Mammary microvascular endothelial cell (primary cell): Measurements from ENCODE around the gene SLA2. TPM values are rescaled to one million over a fixed set of nuclear protein-coding genes. Genes with fewer than 3 reads are reported as not detected.

Source experiments
- total RNA-seq: library from RNA; depleted of rRNA; stranded (reverse); fragments of >200 nt; gene quantifications from 2 replicates; pipeline ENCODE4 v1.2.3, GENCODE V29; 2015

SLA2 gene, protein sequence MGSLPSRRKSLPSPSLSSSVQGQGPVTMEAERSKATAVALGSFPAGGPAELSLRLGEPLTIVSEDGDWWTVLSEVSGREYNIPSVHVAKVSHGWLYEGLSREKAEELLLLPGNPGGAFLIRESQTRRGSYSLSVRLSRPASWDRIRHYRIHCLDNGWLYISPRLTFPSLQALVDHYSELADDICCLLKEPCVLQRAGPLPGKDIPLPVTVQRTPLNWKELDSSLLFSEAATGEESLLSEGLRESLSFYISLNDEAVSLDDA
- not detected in 2 replicates for total RNA-seq

DNA sequence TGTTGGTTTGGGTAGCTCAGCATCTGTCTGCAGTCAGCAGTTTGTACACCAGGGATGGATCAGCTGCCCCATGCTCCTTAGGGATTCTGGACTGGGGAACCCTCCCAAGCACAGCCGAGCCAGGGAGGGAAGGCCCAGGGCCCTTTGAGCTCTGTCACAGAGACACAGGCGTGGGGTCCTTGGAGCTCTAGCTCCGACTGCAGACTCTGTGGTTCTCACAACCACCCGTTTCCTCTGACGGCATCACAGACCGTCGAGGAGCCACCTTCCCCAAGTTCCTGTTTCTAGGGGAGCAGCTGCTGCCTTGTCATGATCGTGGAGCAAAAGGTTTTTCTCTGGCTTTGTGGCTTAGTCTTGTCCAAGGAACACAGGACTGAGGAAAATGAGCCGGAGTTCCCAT is at the start of gene SLA2:
Gene SLA2, minus strand, starts transcription at position 199 of the 400 bp plus-strand sequence. CDS start 4,861 bp downstream, outside the sequence.

DNA sequence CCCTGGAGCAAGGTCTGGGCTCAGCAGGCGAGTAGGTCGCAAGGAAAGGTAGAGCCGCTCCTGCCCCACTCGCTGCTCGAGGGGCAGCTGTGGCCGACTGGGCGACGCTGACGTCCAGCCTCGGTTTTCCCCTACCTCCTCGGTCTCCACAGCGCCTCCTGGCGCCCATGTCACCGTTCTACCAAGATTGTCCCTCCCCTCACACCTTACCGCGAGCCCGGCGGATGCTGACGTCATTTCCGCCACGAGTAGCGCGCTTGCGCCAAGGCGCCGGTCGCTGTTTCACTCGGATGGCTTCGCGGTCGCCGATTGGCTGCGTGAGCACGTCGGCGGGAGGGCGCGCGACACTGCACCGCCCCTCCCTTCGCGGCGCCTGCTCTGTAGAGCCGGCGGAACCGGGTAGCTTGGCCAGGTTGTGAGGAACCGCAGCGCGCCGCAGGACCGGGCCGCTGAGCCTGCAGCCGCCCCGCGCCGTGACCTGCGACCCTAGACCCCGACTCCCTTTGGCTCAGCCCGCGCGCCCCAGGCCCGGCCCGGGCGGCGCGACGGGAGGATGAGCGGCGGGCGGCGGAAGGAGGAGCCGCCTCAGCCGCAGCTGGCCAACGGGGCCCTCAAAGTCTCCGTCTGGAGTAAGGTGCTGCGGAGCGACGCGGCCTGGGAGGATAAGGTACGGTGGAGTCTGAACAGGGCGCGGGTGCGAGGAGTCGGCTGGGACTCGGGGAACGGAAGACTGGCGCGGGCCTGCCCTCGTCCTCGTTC is 40.4 kb downstream of the SLA2 start, which contains the start of gene RAB5IF:
Gene RAB5IF, plus strand, starts transcription at position 381 of the 759 bp plus-strand sequence. Its CDS starts 173 bp downstream, at position 554.

GRCh38 chr20:36573103-36573797 is 72.7 kb downstream of the SLA2 start, which contains the start of gene TGIF2:
TSS of gene TGIF2 (plus strand) at chr20:36573597. CDS start at chr20:36578775, 5,178 bp downstream.

Other genes with a start within 250 kb of the SLA2 start
- 30.7 and 32.0 TPM in 2 replicates for gene MYL9, start 104.7 kb downstream of the SLA2 start, total RNA-seq
- 13.5 and 14.3 TPM in 2 replicates for gene TGIF2, start 72.6 kb downstream of the SLA2 start, total RNA-seq
- 187 and 202 TPM in 2 replicates for gene RAB5IF, start 40.4 kb downstream of the SLA2 start, total RNA-seq
- gene NDRG3, start 99.9 kb upstream of the SLA2 start, total RNA-seq = 23.9 and 29.9 TPM in 2 replicates
- 32.4 and 32.8 TPM in 2 replicates for gene DSN1, start 127.6 kb upstream of the SLA2 start, total RNA-seq
- gene TLDC2, start 229.9 kb upstream of the SLA2 start, total RNA-seq = not detected in 2 replicates